Measurements from ENCODE around the gene RANBP2. TPM values are rescaled to one million over a fixed set of nuclear protein-coding genes. Genes with fewer than 3 reads are reported as not detected.

Gene RANBP2
- total RNA-seq, 1 experiment from 2014 or later: 69.5 TPM

GRCh38 chr2:108809936-108810335 lies 90.7 kb downstream of the RANBP2 start (continued):
- no peak for TF ChIP-seq CTCF (IDR thresholded peaks at IDR 0.05 in 2 of 3, conservative IDR thresholded peaks at IDR 0.05 in 1 of 3; ENCODE audit: borderline replicate concordance in 1 of 3, insufficient read depth in 1 of 3, low read depth in 2 of 3, low read length in 2 of 3)

- BruUV-seq (replicated peaks): no TSS peak
- DNase-seq (ENCODE audit: low read depth, low spot score): no peak
- Histone ChIP-seq H3K4me3 (replicated peaks in 1 of 2; ENCODE audit: low read depth in 1 of 2, low read length in 2 of 2) (no peak overlapping the region), H3K9me3 (ENCODE audit: control insufficient read depth in 1 of 2, insufficient read depth in 1 of 2, low read depth in 1 of 2, low read length in 2 of 2) (peaks cover 0 to 6% of the 10 kb centered on the region in 2 experiments; a peak in 1 of 4 replicates), H3K79me2 (ENCODE audit: insufficient read depth, low read length) (peaks cover 41% of the 10 kb centered on the region), H2AFZ (ENCODE audit: low read depth, low read length, poor library complexity, severe bottlenecking) (no peak overlapping the region), H3K9ac (ENCODE audit: low read length) (no peak overlapping the region), H3K36me3 (ENCODE audit: control insufficient read depth in 1 of 2, insufficient read depth in 2 of 2, low read length in 2 of 2) (peaks cover 6 to 33% of the 10 kb centered on the region in 2 experiments; a peak in 3 of 4 replicates), H3K4me1 (ENCODE audit: control insufficient read depth in 1 of 2, insufficient read depth in 2 of 2, low read length in 2 of 2) (no peaks in the 10 kb centered on the region), H3K27ac (ENCODE audit: low read depth, low read length) (no peak overlapping the region), H4K20me1 (ENCODE audit: insufficient read depth) (no peaks in the 10 kb centered on the region), H3K9me2 (ENCODE audit: insufficient read depth) (no peaks in the 10 kb centered on the region), H3K4me2 (ENCODE audit: low read length) (no peak overlapping the region), H3K27me3 (ENCODE audit: insufficient read depth, low read length) (no peaks in the 10 kb centered on the region)
- ChIA-PET RAD21 (ENCODE audit: low non-redundant PET in 1 of 2, low total read pairs in 2 of 2, uncharacterized antibody in 2 of 2, unreplicated experiment in 2 of 2) (no interaction called here), CTCF (no interaction called here), POLR2A (no interaction called here)
- TF ChIP-seq TCF7L2 (IDR thresholded peaks at IDR 0.05; ENCODE audit: borderline replicate concordance, extremely low read depth, insufficient read depth, insufficient read length) (no peak), JUND (IDR thresholded peaks at IDR 0.05) (no peak), SIN3A (IDR thresholded peaks at IDR 0.05; ENCODE audit: low read depth) (no peak), RAD21 (IDR thresholded peaks at IDR 0.05; ENCODE audit: low read depth) (no peak), EGR1 (IDR thresholded peaks at IDR 0.05; ENCODE audit: low read depth) (no peak), ELF1 (IDR thresholded peaks at IDR 0.05; ENCODE audit: borderline replicate concordance, low read depth) (no peak), REST (IDR thresholded peaks at IDR 0.05; ENCODE audit: low read depth) (no peak), FOSL1 (IDR thresholded peaks at IDR 0.05; ENCODE audit: low read depth) (no peak), EZH2phosphoT487 (IDR thresholded peaks at IDR 0.05; ENCODE audit: borderline replicate concordance) (no peak), CEBPB (IDR thresholded peaks at IDR 0.05; ENCODE audit: low read depth) (no peak), SRF (IDR thresholded peaks at IDR 0.05; ENCODE audit: low read depth) (no peak), ATF3 (IDR thresholded peaks at IDR 0.05) (no peak), POLR2AphosphoS5 (IDR thresholded peaks at IDR 0.05; ENCODE audit: low read depth, low read length) (no peak), ZNF274 (IDR thresholded peaks at IDR 0.05; ENCODE audit: low read depth, low read length) (no peak), CBX3 (IDR thresholded peaks at IDR 0.05; ENCODE audit: low read depth) (no peak), ZFX (IDR thresholded peaks at IDR 0.05) (no peak), EZH2 (IDR thresholded peaks at IDR 0.05) (no peak)
- no peak for ATAC-seq
- intact Hi-C loops (cut with micrococcal nuclease): no loop called here
Measured at GRCh38 chr2:108810993-108811957, 92.0 kb downstream of the RANBP2 start.
